Endodermal cell (in vitro differentiated cells): Measurements from ENCODE around the gene RBM42. TPM values are rescaled to one million over a fixed set of nuclear protein-coding genes. Genes with fewer than 3 reads are reported as not detected.

Experiments
- DNase-seq: peaks from one replicate; pipeline ENCODE4 v3.0.0-alpha.2; 2017
- H3K27ac ChIP-seq: 2 replicates; pipeline ENCODE4 v1.5.1; 2013; ENCODE audit warnings: mild to moderate bottlenecking, low read depth, low read length, moderate library complexity
- H3K27me3 ChIP-seq: 2 replicates; pipeline ENCODE4 v1.6.1; 2013; ENCODE audit warnings: mild to moderate bottlenecking, low read length, moderate library complexity; ENCODE audit not compliant: insufficient read depth, control insufficient read depth, poor library complexity, severe bottlenecking
- H3K36me3 ChIP-seq: 2 replicates; pipeline ENCODE4 v1.7.0; 2013; ENCODE audit warnings: mild to moderate bottlenecking, low read length, moderate library complexity; ENCODE audit not compliant: control insufficient read depth, insufficient read depth
- H3K4me1 ChIP-seq: one replicate; pipeline ENCODE4 v1.7.0; 2013; ENCODE audit warnings: low read length; ENCODE audit not compliant: control insufficient read depth, insufficient read depth
- H3K4me3 ChIP-seq: 2 replicates; pipeline ENCODE4 v1.5.1; 2013; ENCODE audit warnings: mild to moderate bottlenecking, low read length, moderate library complexity
- H3K9ac ChIP-seq: 2 replicates; pipeline ENCODE4 v1.6.1; 2013; ENCODE audit warnings: mild to moderate bottlenecking, low read length, moderate library complexity; ENCODE audit not compliant: poor library complexity, severe bottlenecking; ENCODE audit errors: extremely low read depth
- H3K9me3 ChIP-seq: 2 replicates; pipeline ENCODE4 v1.6.1; 2013; ENCODE audit warnings: mild to moderate bottlenecking, low read length, moderate library complexity; ENCODE audit not compliant: control insufficient read depth
- H3K27ac Mint-ChIP-seq: 2 replicates; pipeline ENCODE4 v1.8.0; 2020; ENCODE audit warnings: mixed read lengths
- H3K27me3 Mint-ChIP-seq: 2 replicates; pipeline ENCODE4 v1.8.0; 2021; ENCODE audit warnings: mild to moderate bottlenecking, mixed read lengths; ENCODE audit not compliant: insufficient read depth
- H3K36me3 Mint-ChIP-seq: 2 replicates; pipeline ENCODE4 v1.8.0; 2020; ENCODE audit warnings: low read depth, mixed read lengths
- H3K4me1 Mint-ChIP-seq: 2 replicates; pipeline ENCODE4 v1.8.0; 2020; ENCODE audit warnings: mixed read lengths
- H3K4me3 Mint-ChIP-seq: 2 replicates; pipeline ENCODE4 v1.8.0; 2020; ENCODE audit warnings: mild to moderate bottlenecking, moderate library complexity, mixed read lengths
- H3K9me3 Mint-ChIP-seq: 2 replicates; pipeline ENCODE4 v1.8.0; 2020; ENCODE audit warnings: mild to moderate bottlenecking, mixed read lengths
- CTCF ChIP-seq: fragments of 200-600 bp; sonication (generic); conservative IDR thresholded peaks from 2 replicates; pipeline ENCODE4 v1.5.0; 2021; ENCODE audit warnings: antibody characterized with exemption, mild to moderate bottlenecking
- WGBS, 2 experiments: methylation state at CpG; one replicate each; pipeline versions ENCODE4 v1.1.5 to v1.1.7; 2013; ENCODE audit warnings: missing lambda C conversion rate in 2 of 2, mixed read lengths in 1 of 2; ENCODE audit not compliant: insufficient coverage in 1 of 2, insufficient read length in 1 of 2; 5-methylcytosine and 5-hydroxymethylcytosine counted together
- total RNA-seq, 2 donors: library from RNA; stranded (reverse); fragmentation: NEBNext Ultra II Directional in 1 of 2; extraction: Animal tissue kit (Norgen Biotek cat#: 25700) in 1 of 2; gene quantifications; 2 replicates in 1 of 2; 3 replicates in 1 of 2; pipeline ENCODE4 v1.2.1, GENCODE V29; 2021

RBM42 gene
- total RNA-seq, 2 donors from 2014 or later, result 81.1 to 89.2 TPM

DNA sequence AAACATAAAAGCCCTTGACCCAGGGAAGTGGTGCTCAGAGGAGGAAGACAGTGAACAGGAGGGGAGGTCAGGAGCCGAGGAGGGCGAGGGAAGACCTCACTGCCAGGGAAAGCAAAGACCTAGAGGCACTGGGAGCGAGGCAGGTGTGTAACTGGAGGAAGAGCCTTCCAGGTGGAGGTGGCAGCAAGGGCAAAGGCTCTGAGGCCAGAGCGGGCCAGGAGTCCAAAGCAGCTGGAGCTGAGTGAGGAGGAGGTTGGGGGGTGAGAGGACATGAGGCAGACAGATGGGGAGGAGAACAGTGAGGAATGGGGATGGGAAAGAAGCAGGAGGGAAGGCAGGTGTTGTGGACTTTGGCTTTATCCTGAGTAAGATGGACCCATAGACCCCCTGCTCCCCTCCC is 41.1 kb downstream of the RBM42 start:
- TF ChIP-seq CTCF, result no peak
- 67 to 70% methylated on average over 4 of the region's 4 CpGs for WGBS, 2 experiments
- Mint-ChIP-seq H3K4me1 (peaks cover 2% of the 10 kb centered on the region), H3K27me3 (peaks cover 44% of the 10 kb centered on the region), H3K4me3 (no peak overlapping the region), H3K36me3 (peaks cover 6% of the 10 kb centered on the region), H3K9me3 (no peaks in the 10 kb centered on the region), H3K27ac (no peak overlapping the region)
- Histone ChIP-seq H3K9me3 (no peaks in the 10 kb centered on the region), H3K4me1 (no peaks in the 10 kb centered on the region), H3K9ac (no peak overlapping the region), H3K36me3 (no peaks in the 10 kb centered on the region), H3K27me3 (peaks cover 22% of the 10 kb centered on the region), H3K27ac (no peak overlapping the region), H3K4me3 (no peak overlapping the region)
- no peak for DNase-seq

DNA sequence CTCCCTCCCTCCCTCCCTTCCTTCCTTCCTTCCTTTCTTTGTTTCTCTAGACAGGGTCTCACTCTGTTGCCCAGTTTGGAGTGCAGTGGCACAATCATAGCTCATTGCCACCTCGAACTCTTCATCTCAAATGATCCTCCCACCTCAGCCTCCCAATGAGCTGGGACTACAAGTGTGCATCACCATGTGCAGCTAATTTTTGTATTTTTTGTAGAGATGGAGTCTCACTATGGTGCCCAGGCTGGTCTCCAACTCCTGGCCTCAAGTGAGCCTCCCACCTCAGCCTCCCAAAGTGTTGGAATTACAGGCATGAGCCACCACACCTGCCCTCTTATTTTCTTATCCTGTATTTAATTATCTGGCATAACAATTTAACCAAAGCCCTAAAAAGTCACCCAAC is 41.9 kb downstream of the RBM42 start:
- Mint-ChIP-seq H3K27ac (no peak overlapping the region), H3K4me1 (peaks cover 2% of the 10 kb centered on the region), H3K4me3 (no peak overlapping the region), H3K36me3 (peaks cover 2% of the 10 kb centered on the region), H3K27me3 (peaks cover 46% of the 10 kb centered on the region), H3K9me3 (no peaks in the 10 kb centered on the region)
- no peak for DNase-seq
- TF ChIP-seq CTCF, result no peak
- Histone ChIP-seq H3K4me3 (no peak overlapping the region), H3K27ac (no peak overlapping the region), H3K9ac (no peak overlapping the region), H3K4me1 (no peaks in the 10 kb centered on the region), H3K9me3 (no peaks in the 10 kb centered on the region), H3K27me3 (peaks cover 22% of the 10 kb centered on the region), H3K36me3 (no peaks in the 10 kb centered on the region)
- WGBS, 2 experiments, result 96 to 100% methylated on average over 1 of the region's 1 CpG

DNA sequence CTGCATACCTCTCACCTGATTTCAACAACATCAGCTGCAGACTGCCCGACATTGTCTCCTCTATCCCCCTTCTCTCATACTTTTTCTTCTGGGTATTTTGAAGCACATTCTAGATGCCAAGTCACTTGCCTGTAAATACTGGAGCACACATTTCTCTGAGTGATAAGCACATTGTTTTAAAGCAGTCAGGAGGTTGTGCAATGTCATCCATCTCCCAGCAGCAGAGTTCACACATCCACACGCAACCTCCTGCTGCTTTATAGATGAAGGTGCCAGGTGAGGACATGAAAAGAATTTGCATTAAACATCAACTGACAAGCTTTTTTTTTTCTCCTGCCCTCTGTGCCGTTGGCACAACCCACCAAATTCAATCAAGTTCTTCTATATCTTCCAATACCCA is 43.0 kb downstream of the RBM42 start:
- Mint-ChIP-seq H3K4me3 (no peak overlapping the region), H3K9me3 (no peaks in the 10 kb centered on the region), H3K27ac (no peak overlapping the region), H3K27me3 (peaks cover 57% of the 10 kb centered on the region), H3K36me3 (no peaks in the 10 kb centered on the region), H3K4me1 (peaks cover 2% of the 10 kb centered on the region)
- no peak for TF ChIP-seq CTCF
- no peak for DNase-seq
- H3K4me1 ChIP-seq, result no peaks in the 10 kb centered on the region
- H3K9me3 ChIP-seq, result no peaks in the 10 kb centered on the region
- H3K27ac ChIP-seq, result no peak overlapping the region
- H3K36me3 ChIP-seq, result no peaks in the 10 kb centered on the region
- no peak overlapping the region for H3K9ac ChIP-seq
- no peak overlapping the region for H3K4me3 ChIP-seq
- H3K27me3 ChIP-seq, result peaks cover 22% of the 10 kb centered on the region
- 82% methylated on average over 3 of the region's 3 CpGs; no CpG with 5 or more reads in 1 of the 2 experiments for WGBS, 2 experiments
